IPS DF 6.9 (cell line): ENCODE results near the gene CLTRN.
"Not testable (repeated sequence)": the region's sequence is repeated elsewhere in the genome, so short reads cannot be mapped to it uniquely, and the experiment has no call there.

Experiments used
- DNase-seq: peaks from one replicate; pipeline ENCODE4 v3.0.0-alpha.2; 2013; ENCODE audit warnings: low read depth, low spot score
- H3K27ac ChIP-seq: one replicate; pipeline ENCODE4 v1.5.1; 2013; ENCODE audit warnings: low read length, control low read depth
- H3K27me3 ChIP-seq: 2 replicates; pipeline ENCODE4 v1.6.1; 2013; ENCODE audit warnings: mild to moderate bottlenecking, low read length; ENCODE audit not compliant: control insufficient read depth, insufficient read depth
- H3K36me3 ChIP-seq: 2 replicates; pipeline ENCODE4 v1.6.1; 2013; ENCODE audit warnings: low read length; ENCODE audit not compliant: control insufficient read depth, insufficient read depth
- H3K4me1 ChIP-seq: 2 replicates; pipeline ENCODE4 v1.6.1; 2013; ENCODE audit warnings: low read length; ENCODE audit not compliant: control insufficient read depth, insufficient read depth
- H3K4me3 ChIP-seq: 2 replicates; pipeline ENCODE4 v1.5.1; 2013; ENCODE audit warnings: mild to moderate bottlenecking, low read length
- H3K9me3 ChIP-seq: 2 replicates; pipeline ENCODE4 v1.6.1; 2013; ENCODE audit warnings: low read length, inconsistent platforms; ENCODE audit not compliant: control insufficient read depth, insufficient read depth
- WGBS: extraction: QIAGEN DNeasy Blood & Tissue Kit; methylation state at CpG from one replicate; pipeline ENCODE4 v1.1.7; 2013; ENCODE audit warnings: mixed read lengths, missing lambda C conversion rate; ENCODE audit not compliant: insufficient read length, insufficient coverage; 5-methylcytosine and 5-hydroxymethylcytosine counted together

CLTRN gene, protein sequence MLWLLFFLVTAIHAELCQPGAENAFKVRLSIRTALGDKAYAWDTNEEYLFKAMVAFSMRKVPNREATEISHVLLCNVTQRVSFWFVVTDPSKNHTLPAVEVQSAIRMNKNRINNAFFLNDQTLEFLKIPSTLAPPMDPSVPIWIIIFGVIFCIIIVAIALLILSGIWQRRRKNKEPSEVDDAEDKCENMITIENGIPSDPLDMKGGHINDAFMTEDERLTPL

DNA sequence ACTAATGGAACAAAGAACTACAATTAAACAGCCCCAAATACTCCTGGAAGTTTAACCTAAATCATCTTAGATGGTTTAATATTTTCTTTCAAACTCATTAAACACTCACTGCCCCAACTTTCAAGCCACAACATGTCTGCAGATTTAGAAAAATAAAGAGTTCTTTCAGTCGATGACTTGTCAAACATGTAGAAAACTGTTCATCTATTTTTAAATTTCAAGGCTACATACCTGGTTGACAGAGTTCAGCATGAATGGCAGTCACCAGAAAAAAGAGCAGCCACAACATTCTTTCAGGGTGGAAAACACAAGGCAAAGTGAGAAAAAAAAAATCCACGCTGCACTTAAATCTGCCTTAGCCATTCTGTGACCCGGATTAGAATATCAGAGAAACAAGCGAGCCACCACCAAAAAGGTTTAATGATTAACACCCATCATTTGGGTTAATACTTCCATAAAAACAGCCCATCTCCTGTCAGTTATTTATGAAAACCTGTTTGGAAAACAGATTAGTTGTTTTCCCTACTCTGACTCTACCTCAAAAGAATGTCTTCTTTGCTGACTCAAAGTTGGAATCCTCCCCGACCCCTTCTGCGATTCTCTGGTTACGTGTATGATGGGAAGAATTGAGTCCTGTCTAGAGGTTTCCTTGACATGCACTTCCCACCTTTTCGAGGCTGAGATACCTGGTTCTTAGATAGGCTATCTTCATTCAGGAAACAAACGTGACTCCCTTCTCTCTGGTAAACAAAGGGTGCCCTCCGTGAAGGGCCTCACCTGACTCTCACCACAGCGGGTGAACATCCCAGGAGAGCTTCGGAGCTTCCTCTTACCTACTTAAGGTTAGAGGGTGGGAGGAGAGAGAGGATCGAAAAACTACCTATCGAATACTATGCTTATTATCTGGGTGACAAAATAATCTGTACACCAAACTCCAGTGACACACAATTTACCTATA is at the start of gene CLTRN:
CLTRN (minus strand) TSS at position 319 of the 958 bp plus-strand sequence; CDS start at position 289, 30 bp downstream.
- no peaks in the 10 kb centered on the region for H3K36me3 ChIP-seq
- no CpG with 5 or more reads among the region's 14 CpGs for WGBS
- no peak for DNase-seq
- no peaks in the 10 kb centered on the region for H3K27me3 ChIP-seq
- no peaks in the 10 kb centered on the region for H3K4me1 ChIP-seq
- H3K4me3 ChIP-seq: no peak within 1 kb of the TSS
- H3K9me3 ChIP-seq: no peaks in the 10 kb centered on the region
- H3K27ac ChIP-seq: no peak within 1 kb of the TSS

DNA sequence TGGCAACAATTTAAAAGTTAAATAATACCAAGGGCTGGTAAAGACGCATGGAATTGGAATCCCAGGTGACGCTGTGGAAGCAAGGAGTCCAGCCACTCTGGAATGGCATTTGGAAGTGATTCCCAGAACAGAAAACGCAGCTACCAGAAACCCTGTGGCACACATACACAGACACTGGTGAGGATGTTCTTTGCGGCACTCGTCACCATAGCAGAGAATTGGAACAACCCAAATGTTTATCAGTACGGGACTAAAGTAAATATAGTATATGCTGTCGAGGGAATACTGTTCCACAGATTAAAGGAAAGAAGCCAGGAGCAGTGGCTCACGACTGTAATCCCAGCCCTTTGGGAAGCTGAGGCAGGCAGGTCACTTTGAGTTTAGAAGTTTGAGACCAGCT is 39.7 kb upstream of the CLTRN start:
- not testable (repeated sequence) for H3K27me3 ChIP-seq, H3K36me3 ChIP-seq, H3K4me1 ChIP-seq, H3K27ac ChIP-seq, H3K9me3 ChIP-seq, H3K4me3 ChIP-seq, DNase-seq
- WGBS: no CpG with 5 or more reads among the region's 8 CpGs

DNA sequence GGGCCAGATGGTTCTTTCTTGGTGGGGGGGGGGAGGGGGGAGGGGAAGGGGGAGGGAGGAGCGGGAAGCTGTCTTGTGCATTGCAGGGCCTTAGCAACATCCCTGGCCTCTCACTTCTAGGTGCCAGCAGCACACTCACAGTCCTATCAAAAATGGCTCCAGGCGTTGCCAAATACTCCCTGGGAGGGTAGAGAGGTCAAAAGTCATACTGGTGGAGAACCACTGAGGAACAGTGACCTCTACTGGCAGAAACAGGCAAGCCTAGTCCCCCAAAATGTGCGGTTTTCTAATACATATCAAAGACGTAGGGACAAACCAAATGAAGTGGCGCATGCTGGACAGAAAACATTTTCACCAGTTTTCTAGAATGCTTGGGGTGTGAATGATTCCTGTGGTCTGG is 39.2 kb upstream of the CLTRN start:
- H3K27me3 ChIP-seq, H3K9me3 ChIP-seq: not testable (repeated sequence)
- no CpG with 5 or more reads among the region's 5 CpGs for WGBS

DNA sequence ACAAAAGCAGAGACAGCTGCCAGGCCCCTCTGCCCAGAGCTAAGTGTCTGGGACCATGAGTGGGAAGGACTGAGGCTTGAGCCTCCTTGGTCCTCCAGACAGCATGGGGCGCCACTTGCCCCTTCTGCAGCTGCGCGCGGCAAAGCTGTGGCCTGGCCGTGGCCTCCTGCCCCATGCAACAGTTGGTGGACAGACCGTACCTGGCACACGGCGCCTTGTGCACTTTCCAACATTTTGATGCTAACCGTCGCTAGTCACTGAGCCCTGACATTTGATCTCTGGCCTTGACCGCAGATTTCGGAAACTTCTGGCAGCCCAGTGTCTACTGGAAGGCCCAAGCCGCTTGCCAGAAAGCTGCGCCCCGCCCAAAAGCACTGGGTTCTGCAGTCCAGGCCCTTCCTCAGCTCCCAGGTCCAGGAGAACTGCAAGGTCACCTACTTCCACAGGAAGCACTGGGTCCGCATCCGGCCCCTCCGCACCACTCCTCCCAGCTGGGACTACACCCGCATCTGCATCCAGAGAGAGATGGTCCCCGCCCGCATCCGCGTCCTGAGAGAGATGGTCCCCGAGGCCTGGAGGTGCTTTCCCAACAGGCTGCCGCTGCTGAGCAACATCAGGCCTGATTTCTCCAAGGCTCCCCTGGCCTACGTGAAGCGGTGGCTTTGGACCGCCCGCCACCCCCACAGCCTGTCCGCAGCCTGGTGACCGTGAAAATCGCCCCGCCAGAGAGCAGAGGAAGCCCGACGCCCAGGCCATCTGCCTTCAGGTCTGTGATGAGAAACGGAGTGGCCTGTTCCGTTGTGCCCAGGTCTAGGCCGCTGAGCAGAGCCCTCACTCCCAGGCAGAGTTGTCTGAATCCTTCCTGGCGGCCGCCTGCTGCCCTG is 38.1 kb upstream of the CLTRN start:
- no CpG with 5 or more reads among the region's 40 CpGs for WGBS
- no peaks in the 10 kb centered on the region for H3K27me3 ChIP-seq
- no peaks in the 10 kb centered on the region for H3K9me3 ChIP-seq
- no peak overlapping the region for H3K27ac ChIP-seq
- no peaks in the 10 kb centered on the region for H3K4me1 ChIP-seq
- H3K36me3 ChIP-seq: 0 out of 2 replicates have a peak, but pooled peaks cover 2% of the 10 kb centered on the region
- no peak overlapping the region for H3K4me3 ChIP-seq
- DNase-seq: no peak

More for the DNA sequence above, 39.2 kb upstream of the CLTRN start:
- not testable (repeated sequence) for H3K4me3 ChIP-seq, H3K4me1 ChIP-seq, DNase-seq, H3K36me3 ChIP-seq, H3K27ac ChIP-seq

DNA sequence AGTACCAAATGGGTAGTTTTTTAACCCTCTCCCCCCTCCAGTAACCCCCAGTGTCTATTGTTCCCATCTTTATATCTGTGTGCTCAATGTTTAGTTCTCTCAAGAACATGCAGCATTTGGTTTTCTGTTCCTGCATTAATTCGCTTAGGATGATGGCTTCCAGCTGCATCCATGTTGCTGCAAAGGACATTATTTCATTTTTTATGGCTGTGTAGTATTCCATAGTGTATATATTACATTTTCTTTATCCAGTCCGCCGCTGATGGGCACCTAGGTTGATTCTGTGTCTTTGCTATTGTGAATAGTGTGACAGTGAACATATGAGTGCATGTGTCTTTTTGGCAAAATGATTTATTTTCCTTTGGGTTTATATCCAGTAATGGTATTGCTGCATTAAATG is 31.9 kb upstream of the CLTRN start:
- Histone ChIP-seq H3K4me3 (no peak overlapping the region), H3K27me3 (no peaks in the 10 kb centered on the region), H3K4me1 (no peaks in the 10 kb centered on the region), H3K36me3 (no peaks in the 10 kb centered on the region), H3K27ac (no peak overlapping the region), H3K9me3 (no peaks in the 10 kb centered on the region)
- no peak for DNase-seq
- no CpG with 5 or more reads among the region's 3 CpGs for WGBS

DNA sequence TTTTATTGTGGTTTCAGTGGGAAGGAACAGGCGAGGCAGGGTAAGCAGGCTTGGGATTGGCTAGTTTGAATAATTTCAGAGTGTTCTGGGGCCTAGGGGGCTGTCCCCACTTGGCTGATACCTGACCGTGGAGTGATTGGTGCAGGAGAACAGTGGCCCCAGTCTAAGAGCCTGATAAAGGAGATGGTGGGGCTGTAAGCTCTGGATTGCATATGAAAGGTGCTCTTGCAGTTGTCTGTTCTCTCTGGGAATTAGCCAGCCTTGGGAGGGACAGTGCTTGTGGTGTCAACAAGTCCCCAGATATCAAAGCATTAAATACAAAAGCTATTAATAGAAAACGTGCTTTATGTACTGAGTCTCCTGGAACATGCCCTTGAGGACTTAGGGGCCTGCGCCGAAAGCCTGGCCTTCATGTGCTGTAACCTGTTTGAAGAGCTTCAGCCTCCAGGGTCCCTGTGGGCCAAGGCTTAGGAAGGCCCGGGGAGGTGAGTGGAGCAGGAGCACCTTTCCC is 30.4 kb upstream of the CLTRN start:
- no peaks in the 10 kb centered on the region for H3K9me3 ChIP-seq
- H3K4me3 ChIP-seq: no peak overlapping the region
- no peaks in the 10 kb centered on the region for H3K27me3 ChIP-seq
- no peak for DNase-seq
- H3K4me1 ChIP-seq: no peaks in the 10 kb centered on the region
- no peak overlapping the region for H3K27ac ChIP-seq
- no CpG with 5 or more reads among the region's 6 CpGs for WGBS
- H3K36me3 ChIP-seq: no peaks in the 10 kb centered on the region

DNA sequence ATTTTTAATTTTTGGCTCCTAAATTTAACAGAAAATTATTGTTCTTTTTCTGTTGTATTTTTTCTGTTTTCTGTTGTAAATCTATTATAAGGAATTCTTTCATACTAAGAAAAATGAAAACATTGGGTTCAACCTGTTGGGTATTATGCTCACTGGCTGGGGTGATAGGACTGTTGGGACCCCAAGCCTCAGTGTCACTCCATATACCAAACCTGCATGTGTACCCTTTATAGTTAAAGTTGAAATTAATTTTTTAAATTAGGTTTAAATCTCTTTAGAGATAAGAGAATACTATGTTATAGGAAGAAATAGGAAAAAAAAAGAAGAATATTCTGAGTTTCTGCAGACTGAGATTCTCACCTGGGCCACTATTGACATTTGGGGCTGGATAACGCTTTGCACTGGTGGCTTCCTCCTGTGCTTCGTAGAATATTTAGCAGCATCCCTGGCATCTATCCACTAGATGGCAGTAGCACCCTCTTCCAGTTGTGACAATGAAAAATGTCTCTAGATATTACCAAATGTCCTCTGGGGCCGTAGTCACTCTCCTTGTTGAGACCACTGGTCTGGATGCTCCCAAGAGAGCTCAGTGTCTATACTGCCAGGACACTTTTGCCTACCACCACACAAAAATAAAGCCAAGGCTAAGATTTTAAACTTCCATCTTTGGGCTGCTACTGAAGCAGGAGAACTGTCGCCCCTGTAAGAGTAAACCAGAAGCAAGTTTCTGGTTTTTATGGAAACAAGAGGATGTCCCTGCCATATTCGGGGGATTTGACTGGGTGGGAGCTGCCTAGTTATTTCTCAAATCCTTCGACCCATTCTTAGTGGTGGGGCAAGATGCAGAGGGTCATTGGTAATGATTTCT is 22.4 kb upstream of the CLTRN start:
- WGBS: no CpG with 5 or more reads among the region's 6 CpGs
- Histone ChIP-seq H3K27me3 (no peaks in the 10 kb centered on the region), H3K36me3 (no peaks in the 10 kb centered on the region), H3K27ac (no peak overlapping the region), H3K4me3 (no peak overlapping the region), H3K9me3 (no peaks in the 10 kb centered on the region), H3K4me1 (no peaks in the 10 kb centered on the region)
- peak; percentile 20 for DNase-seq

DNA sequence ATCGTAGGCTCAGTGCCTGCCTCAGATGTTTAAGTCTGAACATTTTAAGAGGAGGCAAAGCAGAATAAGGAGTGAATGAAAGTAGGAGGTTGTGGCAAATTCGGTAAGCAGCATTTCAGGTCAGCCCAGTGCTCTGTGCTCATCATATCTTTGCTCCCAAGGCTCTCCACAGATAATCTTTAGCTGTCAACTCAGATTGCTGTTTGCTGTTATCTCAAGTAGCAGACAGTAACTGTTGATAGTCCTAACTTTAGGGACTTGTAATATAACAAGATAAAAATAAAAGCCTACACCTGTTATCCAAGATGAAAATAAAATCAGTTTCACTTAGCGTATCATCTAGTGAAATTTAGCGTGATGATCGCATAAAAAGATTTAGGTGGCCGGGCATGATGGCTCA is 18.6 kb upstream of the CLTRN start:
- H3K36me3 ChIP-seq: no peaks in the 10 kb centered on the region; the same call in 1 of the 2 replicates
- no peaks in the 10 kb centered on the region for H3K27me3 ChIP-seq
- H3K27ac ChIP-seq: no peak overlapping the region
- H3K9me3 ChIP-seq: no peaks in the 10 kb centered on the region
- WGBS: no CpG with 5 or more reads among the region's 6 CpGs
- no peak for DNase-seq
- H3K4me3 ChIP-seq: no peak overlapping the region
- H3K4me1 ChIP-seq: no peaks in the 10 kb centered on the region

DNA sequence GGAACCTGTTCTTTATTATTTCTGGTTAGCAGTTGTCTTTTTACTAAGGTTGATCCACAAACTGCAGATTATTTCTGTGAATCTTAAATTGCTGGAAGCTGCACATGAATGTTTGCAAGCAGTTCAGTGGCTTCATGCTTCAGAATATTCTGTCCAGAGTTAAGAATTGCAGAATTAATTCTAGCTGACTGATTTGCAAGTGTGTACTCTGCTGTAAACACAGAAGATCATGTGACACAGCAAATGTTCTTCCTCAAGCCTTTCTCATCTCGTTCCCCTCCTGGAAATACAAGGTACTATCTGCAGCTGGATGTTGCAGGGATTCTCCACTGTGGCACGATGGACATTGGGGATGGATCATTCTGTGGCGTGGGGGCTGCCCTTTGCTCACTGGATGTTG is 16.8 kb upstream of the CLTRN start:
- no peaks in the 10 kb centered on the region for H3K27me3 ChIP-seq
- no CpG with 5 or more reads among the region's 3 CpGs for WGBS

More for the DNA sequence above, 16.8 kb upstream of the CLTRN start:
- Histone ChIP-seq H3K9me3 (no peaks in the 10 kb centered on the region), H3K4me3 (no peak overlapping the region), H3K4me1 (no peaks in the 10 kb centered on the region), H3K36me3 (no peaks in the 10 kb centered on the region; the same call in 1 of the 2 replicates), H3K27ac (no peak overlapping the region)
- no peak for DNase-seq
